HepG2 (cell line): ENCODE results near the gene DPY30. TPM values are rescaled to one million over a fixed set of nuclear protein-coding genes. Genes with fewer than 3 reads are reported as not detected.

Experiments
- AKAP8 ChIP-seq: sonication (generic); formaldehyde crosslinking; IDR thresholded peaks from 2 replicates; pipeline ENCODE4 v1.5.1; 2020; ENCODE audit warnings: mild to moderate bottlenecking, missing genetic modification reagents
- BCL6 ChIP-seq: IDR thresholded peaks from 2 replicates; pipeline ENCODE4 v1.6.1; 2016; ENCODE audit warnings: missing genetic modification reagents, missing compliant biosample characterization
- E2F5 ChIP-seq: sonication (generic); formaldehyde crosslinking; conservative IDR thresholded peaks from 2 replicates; pipeline ENCODE4 v1.4.0; 2020; ENCODE audit warnings: missing genetic modification reagents
- HCFC1 ChIP-seq: fragments of 150-350 bp; IDR thresholded peaks from 2 replicates; pipeline ENCODE4 v1.6.1; 2014; ENCODE audit warnings: low read depth, low read length
- HNF4G ChIP-seq, 2 experiments: sonication (generic) in 1 of 2; formaldehyde crosslinking in 1 of 2; IDR thresholded peaks; 2 replicates each; pipeline versions ENCODE4 v1.4.0 to v1.6.1; 2011 to 2020; ENCODE audit warnings: borderline replicate concordance in 2 of 2, low read depth in 2 of 2, mild to moderate bottlenecking in 2 of 2, low read length in 1 of 2, missing genetic modification reagents in 1 of 2, moderate library complexity in 1 of 2
- HOMEZ ChIP-seq: IDR thresholded peaks from 2 replicates; pipeline ENCODE4 v1.6.1; 2016; ENCODE audit warnings: low read depth
- IRX3 ChIP-seq: sonication (generic); formaldehyde crosslinking; IDR thresholded peaks from 2 replicates; pipeline ENCODE4 v1.8.1; 2023; ENCODE audit warnings: mild to moderate bottlenecking, low read depth, missing genetic modification reagents, borderline replicate concordance
- KAT2B ChIP-seq: fragments of 150-350 bp; IDR thresholded peaks from 2 replicates; pipeline ENCODE4 v1.6.1; 2014; ENCODE audit warnings: low read depth, low read length, borderline replicate concordance
- MTA1 ChIP-seq: sonication (generic); formaldehyde crosslinking; IDR thresholded peaks from 2 replicates; pipeline ENCODE4 v1.4.0; 2020; ENCODE audit warnings: missing genetic modification reagents, mild to moderate bottlenecking, borderline replicate concordance
- NFKB2 ChIP-seq: sonication (generic); formaldehyde crosslinking; IDR thresholded peaks from 2 replicates; pipeline ENCODE4 v1.4.0; 2020; ENCODE audit warnings: missing genetic modification reagents, borderline replicate concordance
- NONO ChIP-seq, 2 experiments: fragments of 450-650 bp in 1 of 2; sonication (generic) in 1 of 2; formaldehyde crosslinking in 1 of 2; IDR thresholded peaks in 1 of 2; conservative IDR thresholded peaks in 1 of 2; 2 replicates each; pipeline versions ENCODE4 v1.6.1 to v1.8.0; 2017 to 2022; ENCODE audit warnings: mild to moderate bottlenecking in 1 of 2, missing genetic modification reagents in 1 of 2, moderate library complexity in 1 of 2
- NRL ChIP-seq: sonication (generic); formaldehyde crosslinking; IDR thresholded peaks from 2 replicates; pipeline ENCODE4 v1.5.0; 2020; ENCODE audit warnings: missing genetic modification reagents, mild to moderate bottlenecking, moderate library complexity, borderline replicate concordance
- RBM39 ChIP-seq: fragments of 200-400 bp; formaldehyde crosslinking; IDR thresholded peaks from one replicate; pipeline ENCODE4 v1.6.1; 2018; ENCODE audit warnings: antibody characterized with exemption, mild to moderate bottlenecking, low read depth, low read length; ENCODE audit not compliant: poor library complexity, severe bottlenecking
- SIN3A ChIP-seq: IDR thresholded peaks from 2 replicates; pipeline ENCODE4 v1.6.1; 2011; ENCODE audit warnings: low read depth, mild to moderate bottlenecking, control low read depth, low read length, borderline replicate concordance
- SRSF1 ChIP-seq: fragments of 200-400 bp; formaldehyde crosslinking; optimal IDR thresholded peaks from 2 replicates; pipeline ENCODE3; 2017; ENCODE audit warnings: mild to moderate bottlenecking, low read depth, low read length, moderate library complexity
- ZIK1 ChIP-seq: sonication (generic); formaldehyde crosslinking; IDR thresholded peaks from 2 replicates; pipeline ENCODE4 v1.5.0; 2020; ENCODE audit warnings: mild to moderate bottlenecking, low read depth, missing genetic modification reagents, borderline replicate concordance
- ZNF282 ChIP-seq: fragments of 450-650 bp; IDR thresholded peaks from 2 replicates; pipeline ENCODE4 v1.6.1; 2018; ENCODE audit not compliant: partially characterized antibody
- ZNF512 ChIP-seq: sonication (generic); formaldehyde crosslinking; IDR thresholded peaks from 2 replicates; pipeline ENCODE4 v1.4.0; 2020; ENCODE audit warnings: mild to moderate bottlenecking, missing genetic modification reagents
- ZNF790 ChIP-seq: sonication (generic); formaldehyde crosslinking; IDR thresholded peaks from 2 replicates; pipeline ENCODE4 v1.8.0; 2022; ENCODE audit warnings: missing genetic modification reagents, mild to moderate bottlenecking, borderline replicate concordance
- polyA plus RNA-seq, 8 experiments: library from polyadenylated mRNA; depleted of rRNA in 3 of 8; stranded (reverse) in 7 of 8; unstranded in 1 of 8; fragments of >200 nt; fragmentation: Illumina TruSeq in 4 of 8; extraction: Trizol in 4 of 8; gene quantifications; 2 replicates each; pipeline versions ENCODE4 v1.2.1 to v1.2.3, GENCODE V29; 2011 to 2016; ENCODE audit warnings: low read depth in 4 of 8, missing spikeins in 1 of 8, mixed read lengths in 1 of 8; ENCODE audit not compliant: insufficient read depth in 1 of 8
- total RNA-seq, 5 experiments: library from RNA; depleted of rRNA; stranded (reverse); fragments of >200 nt; fragmentation: Illumina TruSeq; extraction: Trizol; gene quantifications; 2 replicates each; pipeline ENCODE4 v1.2.3, GENCODE V29; 2016; ENCODE audit warnings: low read depth in 1 of 5
- TF ChIP-seq, protein P1 (sequence below): IDR thresholded peaks from 2 replicates; pipeline ENCODE4 v1.6.1; 2018; ENCODE audit warnings: missing genetic modification reagents

DPY30 gene
- total and polyA plus RNA-seq, 2 of the 13 experiments (the other 11 are each of a cell fraction or from before 2014, with no cell fraction given) = 98.1 to 118 TPM

- TF ChIP-seq AKAP8 (peak; percentile 93), ZIK1 (CRISPR knock-in tag) (no peak), RBM39 (peak; percentile 97), NONO (IDR thresholded peaks at IDR 0.05) (no peak), NONO (CRISPR knock-in tag; conservative IDR thresholded peaks at IDR 0.05) (no peak; the same call in 1 of the 2 replicates), IRX3 (CRISPR knock-in tag) (no peak), SRSF1 (no peak), ZNF282 (no peak), SIN3A (peak; percentile 95), HNF4G (IDR thresholded peaks at IDR 0.05; ENCODE audit: borderline replicate concordance, low read depth, low read length) (no peak; the same call in 1 of the 2 replicates), HNF4G (CRISPR knock-in tag; IDR thresholded peaks at IDR 0.05; ENCODE audit: borderline replicate concordance, low read depth) (no peak), HOMEZ (CRISPR knock-in tag) (peak; percentile 78), NFKB2 (CRISPR knock-in tag) (peak; percentile 74; the same call in 1 of the 2 replicates), ZNF790 (CRISPR knock-in tag) (peak; percentile 96), ZNF512 (no peak), KAT2B (0 out of 2 replicates have a peak, but pooled peaks have one; percentile 41), HCFC1 (peak; percentile 87), MTA1 (CRISPR knock-in tag) (peak; percentile 77; the same call in 1 of the 2 replicates), E2F5 (CRISPR knock-in tag) (peak; percentile 65; the same call in 1 of the 2 replicates), BCL6 (CRISPR knock-in tag) (peak; percentile 26; the same call in 1 of the 2 replicates), NRL (CRISPR knock-in tag) (peak; percentile 92; the same call in 1 of the 2 replicates)
- TF ChIP-seq, protein P1, sequence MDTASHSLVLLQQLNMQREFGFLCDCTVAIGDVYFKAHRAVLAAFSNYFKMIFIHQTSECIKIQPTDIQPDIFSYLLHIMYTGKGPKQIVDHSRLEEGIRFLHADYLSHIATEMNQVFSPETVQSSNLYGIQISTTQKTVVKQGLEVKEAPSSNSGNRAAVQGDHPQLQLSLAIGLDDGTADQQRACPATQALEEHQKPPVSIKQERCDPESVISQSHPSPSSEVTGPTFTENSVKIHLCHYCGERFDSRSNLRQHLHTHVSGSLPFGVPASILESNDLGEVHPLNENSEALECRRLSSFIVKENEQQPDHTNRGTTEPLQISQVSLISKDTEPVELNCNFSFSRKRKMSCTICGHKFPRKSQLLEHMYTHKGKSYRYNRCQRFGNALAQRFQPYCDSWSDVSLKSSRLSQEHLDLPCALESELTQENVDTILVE (CRISPR knock-in tag) = peak; percentile 93
These were observed 23.9 kb upstream of the DPY30 start, which contains the start of gene SPAST (continued) for GRCh38 chr2:32063310-32064020.
